HG03354 (cell line): ENCODE data around the gene LPXN.
"Not testable (repeated sequence)": the region's sequence is repeated elsewhere in the genome, so short reads cannot be mapped to it uniquely, and the experiment has no call there.

Experiments
- ATAC-seq: cut with Tn5 transposase; IDR thresholded peaks from one replicate; pipeline ENCODE4 v1.9.1; 2021; ENCODE audit warnings: mild to moderate bottlenecking; ENCODE audit not compliant: unreplicated experiment, poor library complexity, severe bottlenecking

Gene LPXN

GRCh38 chr11:58580311-58580710 is 4.7 kb upstream of the LPXN start:
- ATAC-seq = no peak

DNA sequence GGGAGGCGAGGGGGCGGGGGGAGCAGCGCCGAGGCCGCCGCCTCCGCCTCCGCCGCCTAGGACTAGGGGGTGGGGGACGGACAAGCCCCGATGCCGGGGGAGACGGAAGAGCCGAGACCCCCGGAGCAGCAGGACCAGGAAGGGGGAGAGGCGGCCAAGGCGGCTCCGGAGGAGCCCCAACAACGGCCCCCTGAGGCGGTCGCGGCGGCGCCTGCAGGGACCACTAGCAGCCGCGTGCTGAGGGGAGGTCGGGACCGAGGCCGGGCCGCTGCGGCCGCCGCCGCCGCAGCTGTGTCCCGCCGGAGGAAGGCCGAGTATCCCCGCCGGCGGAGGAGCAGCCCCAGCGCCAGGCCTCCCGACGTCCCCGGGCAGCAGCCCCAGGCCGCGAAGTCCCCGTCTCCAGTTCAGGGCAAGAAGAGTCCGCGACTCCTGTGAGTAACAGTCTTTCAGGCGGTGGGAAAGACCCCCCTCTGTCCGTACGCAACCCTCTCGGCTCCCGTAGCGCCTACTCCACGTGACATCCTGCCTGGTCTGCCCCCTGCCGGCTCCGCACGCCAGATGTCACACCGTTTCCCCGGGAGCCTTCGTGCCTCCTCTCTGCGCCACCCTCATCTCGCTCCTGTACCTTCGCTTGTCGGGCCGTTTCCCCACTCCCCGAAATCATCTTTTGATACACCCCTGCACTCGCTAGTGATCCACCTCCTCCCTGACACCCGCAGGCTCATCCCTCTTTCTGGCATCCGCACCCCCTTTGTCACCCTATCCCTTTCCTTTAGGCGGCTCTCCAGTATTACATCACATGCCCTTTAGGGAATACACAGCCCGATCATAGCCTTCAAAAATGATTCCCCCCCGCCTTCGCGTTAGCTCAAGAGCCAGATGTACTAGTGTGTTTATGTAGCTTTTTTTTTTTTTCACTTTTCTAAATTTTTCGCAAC is 3.8 kb upstream of the LPXN start:
- ATAC-seq = peak; percentile 53

GRCh38 chr11:58578635-58579191 is 3.1 kb upstream of the LPXN start, which contains the start of gene ZFP91:
ZFP91 (plus strand) TSS chr11:58579063; CDS start chr11:58579282, 219 bp downstream.
- peak; percentile 42 for ATAC-seq

DNA sequence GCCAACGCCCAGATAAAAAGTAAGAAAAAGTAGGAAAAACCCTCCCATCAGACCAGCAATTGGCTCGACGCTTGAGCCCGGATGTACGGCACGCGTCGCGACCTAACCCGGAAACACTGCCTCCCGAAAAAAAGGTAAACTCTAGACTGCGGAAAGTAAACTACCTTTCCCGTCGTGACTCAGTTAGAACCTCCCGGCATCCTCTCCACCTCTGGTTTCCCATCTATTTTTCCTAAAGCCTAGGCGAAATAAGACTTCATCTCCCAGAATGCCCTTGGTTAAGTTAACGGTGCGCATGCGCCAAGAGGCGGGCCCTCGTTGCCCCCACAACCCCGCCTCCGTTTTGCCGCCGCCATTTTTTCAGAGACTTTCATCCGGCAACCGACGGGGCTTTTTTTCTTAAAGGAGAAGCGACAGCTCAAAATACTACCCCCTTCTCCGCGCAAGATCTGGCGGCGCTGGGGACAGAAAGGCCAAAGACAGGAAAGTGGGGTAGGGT is 2.5 kb upstream of the LPXN start:
- ATAC-seq = peak; percentile 20

- ATAC-seq = peak; percentile 56
Measured at GRCh38 chr11:58577555-58578135, 2.0 kb upstream of the LPXN start.

DNA sequence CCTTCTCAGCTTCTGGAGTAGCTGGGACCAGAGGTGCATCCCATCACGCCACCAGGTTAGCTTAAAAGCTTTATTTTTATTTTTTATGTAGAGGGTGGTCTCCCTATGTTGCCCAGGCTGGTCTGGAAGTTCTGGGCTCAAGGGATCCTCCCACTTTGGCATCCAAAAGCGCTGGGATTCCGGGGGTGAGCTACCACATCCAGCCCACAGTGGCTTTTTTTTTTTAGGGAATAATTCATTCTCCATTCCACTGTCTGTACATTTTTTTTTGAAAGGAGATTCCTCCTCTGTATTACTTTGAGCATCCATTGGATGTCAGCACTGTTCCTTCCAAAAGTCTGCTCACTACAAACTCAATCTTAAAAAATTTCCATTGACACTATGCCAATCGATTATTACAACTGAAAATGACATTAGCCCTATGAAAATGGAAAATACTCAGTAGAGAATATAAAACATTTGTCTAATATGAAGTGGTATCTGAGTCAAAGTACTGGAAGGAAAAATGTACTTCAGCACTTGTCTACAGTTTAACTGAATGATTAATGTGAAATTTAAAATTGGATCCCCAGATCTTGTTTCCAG is 1.3 kb upstream of the LPXN start:
- no peak for ATAC-seq

DNA sequence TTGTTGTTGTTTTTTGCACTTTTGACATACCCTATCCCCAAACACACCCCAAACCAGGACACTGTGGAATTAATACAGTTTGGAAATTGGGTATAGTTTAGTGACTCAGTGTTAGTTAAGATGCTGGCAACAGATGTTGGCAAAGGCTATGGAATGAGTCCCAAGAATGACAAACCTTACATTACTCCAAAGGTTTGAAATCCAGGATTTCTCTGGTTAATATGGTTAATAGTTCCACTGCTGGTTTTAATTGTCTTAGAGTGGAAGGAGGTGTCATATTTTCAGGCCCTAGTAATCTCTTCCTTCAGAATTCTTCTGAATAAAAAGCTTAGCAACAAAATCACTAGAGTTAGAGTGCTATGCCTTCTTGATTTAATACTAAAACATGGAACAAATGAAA is 775 bp downstream of the LPXN start:
- no peak for ATAC-seq

GRCh38 chr11:58573451-58574104 is 2.1 kb downstream of the LPXN start:
- ATAC-seq = peak; percentile 28

DNA sequence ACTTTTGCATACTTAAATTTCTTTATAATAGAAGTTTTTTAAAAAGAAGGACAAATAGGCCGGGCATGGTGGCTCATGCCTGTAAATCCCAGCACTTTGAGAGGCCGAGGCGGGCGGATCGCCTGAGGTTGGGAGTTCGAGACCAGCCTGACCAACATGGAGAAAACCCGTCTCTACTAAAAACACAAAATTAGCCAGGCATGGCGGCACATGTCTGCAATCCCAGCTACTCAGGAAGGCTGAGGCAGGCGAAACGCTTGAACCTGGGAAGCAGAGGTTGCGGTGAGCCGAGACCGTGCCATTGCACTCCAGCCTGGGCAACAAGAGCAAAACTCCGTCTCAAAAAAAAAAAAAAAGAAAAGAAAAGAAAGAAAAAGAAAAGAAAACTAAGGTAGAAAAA is 2.8 kb downstream of the LPXN start:
- ATAC-seq = not testable (repeated sequence)

DNA sequence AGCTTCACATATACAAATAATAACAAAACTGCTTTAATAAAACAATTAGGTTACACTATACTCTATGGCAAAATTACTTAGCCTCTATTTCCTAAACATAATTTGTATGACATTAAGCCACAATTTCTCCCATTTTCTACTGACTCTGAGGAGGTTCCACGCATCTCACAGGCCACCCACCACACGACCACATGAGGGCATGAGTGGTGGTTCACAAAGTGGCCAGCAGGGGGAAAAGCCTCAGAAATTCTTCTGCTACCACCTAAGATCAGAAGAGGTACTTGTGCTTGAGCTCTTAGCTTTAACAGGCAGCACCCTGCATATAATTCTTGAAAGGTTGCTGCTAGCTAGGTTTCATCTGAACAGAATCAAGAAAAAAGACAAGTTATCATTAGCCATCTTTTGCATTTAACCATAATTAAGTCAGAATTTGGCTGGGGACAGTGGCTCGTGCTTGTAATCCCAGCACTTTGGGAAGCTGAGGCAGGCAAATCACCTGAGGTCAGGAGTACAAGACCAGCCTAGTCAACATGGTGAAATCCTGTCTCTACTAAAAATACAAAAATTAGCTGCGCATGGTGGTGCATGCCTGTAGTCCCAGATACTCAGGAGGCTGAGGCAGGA is 7.7 kb downstream of the LPXN start:
- ATAC-seq = peak; percentile 95

DNA sequence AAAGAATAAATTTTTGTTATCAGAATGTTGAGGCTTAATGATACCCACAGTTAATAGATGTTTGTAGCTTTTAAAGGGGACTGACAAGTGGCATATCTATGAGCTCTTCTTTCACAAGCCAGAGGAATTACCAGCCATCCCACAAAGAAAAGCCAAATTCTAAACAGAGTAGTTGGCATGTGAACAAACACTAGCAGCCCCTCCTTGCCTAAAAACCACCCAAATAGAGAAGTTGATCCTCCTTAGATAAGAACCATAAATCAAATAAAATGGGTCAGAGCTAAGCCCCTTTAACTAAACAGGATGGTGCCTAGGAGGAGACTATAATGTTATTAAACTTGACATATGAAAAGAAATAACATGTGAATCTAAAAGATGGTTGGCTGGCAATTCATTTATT is 11.4 kb downstream of the LPXN start:
- no peak for ATAC-seq

- ATAC-seq = peak; percentile 95
Measured at GRCh38 chr11:58562375-58562800, 13.3 kb downstream of the LPXN start.

DNA sequence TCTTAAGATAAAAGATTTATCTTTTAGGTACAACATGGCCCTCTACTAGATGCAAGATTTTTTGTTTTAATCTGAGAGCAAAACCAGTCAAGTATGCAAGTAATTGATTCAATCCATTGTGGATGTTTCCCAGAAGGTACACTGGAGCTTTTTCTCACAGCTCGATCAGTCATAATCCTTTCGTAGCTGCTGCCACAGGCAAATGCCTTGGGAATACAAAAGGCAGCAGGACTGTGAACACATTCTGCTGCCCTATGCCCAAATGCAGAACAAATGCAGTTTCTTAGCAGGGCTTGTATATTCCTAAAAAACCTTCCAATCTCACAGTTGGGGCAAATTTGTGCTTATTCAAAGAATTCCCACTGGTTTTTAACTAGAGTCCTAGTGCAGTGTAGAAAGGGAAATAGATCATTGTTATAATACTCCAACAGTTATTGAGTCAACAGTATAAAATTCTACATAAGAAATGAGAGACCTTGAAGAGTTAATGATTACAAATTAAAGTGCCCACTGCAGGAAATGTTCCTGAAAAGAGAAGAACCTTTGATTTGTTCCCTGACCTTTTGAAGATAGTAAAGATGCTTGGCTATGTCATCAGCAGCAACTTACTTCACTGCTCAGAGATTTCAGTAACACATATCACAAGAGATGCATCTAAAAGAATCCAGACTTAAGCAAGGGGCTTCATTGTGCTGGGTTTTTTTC is 14.1 kb downstream of the LPXN start:
- no peak for ATAC-seq

GRCh38 chr11:58560842-58561241 is 14.8 kb downstream of the LPXN start:
- ATAC-seq = no peak

GRCh38 chr11:58549644-58550043 is 26.0 kb downstream of the LPXN start:
- no peak for ATAC-seq

GRCh38 chr11:58546841-58547240 is 28.8 kb downstream of the LPXN start:
- no peak for ATAC-seq

GRCh38 chr11:58531865-58532341 is 43.8 kb downstream of the LPXN start:
- ATAC-seq = no peak

DNA sequence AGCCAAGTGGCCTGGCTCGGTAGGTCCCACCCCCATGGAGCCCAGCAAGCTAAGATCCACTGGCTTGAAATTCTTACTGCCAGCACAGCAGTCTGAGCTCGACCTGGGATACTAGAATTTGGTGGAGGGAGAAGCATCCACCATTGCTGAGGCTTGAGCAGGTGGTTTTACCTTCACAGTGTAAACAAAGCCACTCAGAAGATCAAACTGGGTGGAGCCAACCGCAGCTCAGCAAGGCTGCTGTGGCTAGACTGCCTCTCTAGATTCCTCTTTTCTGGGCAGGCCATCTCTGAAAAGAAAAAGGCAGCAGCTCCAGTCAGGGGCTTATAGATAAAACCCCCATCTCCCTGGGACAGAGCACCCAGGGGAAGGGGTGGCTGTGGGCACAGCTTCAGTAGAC is 45.4 kb downstream of the LPXN start:
- ATAC-seq = no peak

DNA sequence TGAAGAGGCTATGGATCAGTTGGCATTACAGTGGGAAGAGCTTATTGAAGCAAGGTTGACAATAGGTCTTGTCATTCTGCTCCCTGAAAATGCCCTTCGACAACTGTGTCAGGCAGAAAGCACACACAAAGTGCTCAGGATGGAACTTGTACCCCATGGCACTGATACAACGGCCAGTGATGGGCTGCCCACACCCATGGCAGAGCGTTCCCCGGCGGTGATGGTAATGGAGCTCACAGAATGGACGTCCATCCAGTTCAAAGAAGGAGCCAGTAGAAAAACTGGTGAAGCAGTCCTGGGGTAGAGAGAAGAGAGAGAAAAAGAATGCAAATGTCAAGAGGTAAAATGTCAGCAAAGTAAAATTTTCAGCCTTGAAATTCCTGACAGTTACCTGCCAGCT is 48.2 kb downstream of the LPXN start:
- no peak for ATAC-seq
